Islet precursor cell (in vitro differentiated cells): ENCODE results near the gene NRL.

Experiments used
- DNase-seq: peaks from one replicate; pipeline ENCODE4 v3.0.0-alpha.2; 2018

The NRL gene

DNA sequence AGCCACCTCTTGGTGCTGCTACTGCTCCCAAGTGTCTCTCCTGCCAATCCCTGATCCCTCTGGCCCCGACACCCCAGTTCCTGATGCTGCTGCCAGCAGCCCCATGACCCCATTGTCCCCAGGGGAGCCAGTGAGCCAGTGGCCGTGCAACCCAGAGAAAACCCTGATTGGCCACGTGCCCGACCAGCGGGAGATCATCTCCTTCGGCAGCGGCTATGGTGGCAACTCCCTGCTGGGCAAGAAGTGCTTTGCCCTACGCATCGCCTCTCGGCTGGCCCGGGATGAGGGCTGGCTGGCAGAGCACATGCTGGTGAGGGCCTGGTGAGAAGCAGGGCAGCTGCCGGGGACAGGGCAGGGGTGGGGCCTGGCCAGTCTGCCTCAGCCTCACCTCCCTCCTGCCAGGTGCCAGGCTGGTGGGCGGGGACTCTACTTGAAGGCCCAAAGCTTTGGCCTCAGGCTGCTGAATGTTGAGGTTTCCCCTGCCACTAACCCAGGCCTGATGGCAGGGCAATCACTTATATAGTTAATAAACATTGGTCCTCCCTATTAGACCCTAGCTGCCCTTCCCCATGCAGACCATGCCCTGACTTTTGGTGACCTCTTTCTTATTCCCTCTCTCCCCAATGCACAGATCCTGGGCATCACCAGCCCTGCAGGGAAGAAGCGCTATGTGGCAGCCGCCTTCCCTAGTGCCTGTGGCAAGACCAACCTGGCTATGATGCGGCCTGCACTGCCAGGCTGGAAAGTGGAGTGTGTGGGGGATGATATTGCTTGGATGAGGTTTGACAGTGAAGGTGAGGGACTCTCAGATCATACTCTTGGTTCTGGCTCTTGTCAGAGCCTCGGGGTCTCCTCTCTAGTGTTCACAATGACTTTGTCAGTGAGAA lies 15.6 kb downstream of the NRL start:
- no peak for DNase-seq

GRCh38 chr14:24098229-24098926 lies 16.4 kb downstream of the NRL start:
- no peak for DNase-seq

DNA sequence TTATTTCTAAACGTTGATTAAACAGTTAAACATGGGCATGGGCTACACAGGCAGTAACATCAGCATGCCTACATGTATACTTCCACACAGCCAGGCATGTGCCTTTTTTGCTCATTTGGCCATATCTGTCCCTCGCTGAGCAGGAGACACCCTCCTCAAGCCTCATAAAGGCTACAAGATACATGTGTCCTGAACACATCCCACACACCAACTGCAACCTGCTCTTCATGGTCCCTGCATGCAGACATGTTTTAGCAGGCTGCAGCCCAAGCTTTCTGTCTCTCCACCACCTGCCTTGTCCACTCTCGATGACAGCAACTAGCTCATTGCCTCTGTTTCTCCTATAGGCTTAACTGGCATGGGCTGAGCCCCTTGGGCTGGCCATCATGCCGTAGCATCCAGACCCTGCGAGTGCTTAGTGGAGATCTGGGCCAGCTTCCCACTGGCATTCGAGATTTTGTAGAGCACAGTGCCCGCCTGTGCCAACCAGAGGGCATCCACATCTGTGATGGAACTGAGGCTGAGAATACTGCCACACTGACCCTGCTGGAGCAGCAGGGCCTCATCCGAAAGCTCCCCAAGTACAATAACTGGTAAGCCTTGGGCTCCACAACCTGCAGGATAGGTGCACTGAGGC lies 18.1 kb downstream of the NRL start:
- no peak for DNase-seq

GRCh38 chr14:24095271-24096068 lies 19.3 kb downstream of the NRL start:
- peak; percentile 84 for DNase-seq

- no peak for DNase-seq
These were observed 19.9 kb downstream of the NRL start for GRCh38 chr14:24094841-24095270.

GRCh38 chr14:24093901-24094840 lies 20.6 kb downstream of the NRL start, which contains the start of gene PCK2:
PCK2 (plus strand) TSS chr14:24094311; CDS start chr14:24094406, 95 bp downstream.
- peak; percentile 99 for DNase-seq

- DNase-seq = no peak
These were observed 21.4 kb downstream of the NRL start for GRCh38 chr14:24093207-24093900.

GRCh38 chr14:24092505-24093206 lies 22.1 kb downstream of the NRL start:
- no peak for DNase-seq

DNA sequence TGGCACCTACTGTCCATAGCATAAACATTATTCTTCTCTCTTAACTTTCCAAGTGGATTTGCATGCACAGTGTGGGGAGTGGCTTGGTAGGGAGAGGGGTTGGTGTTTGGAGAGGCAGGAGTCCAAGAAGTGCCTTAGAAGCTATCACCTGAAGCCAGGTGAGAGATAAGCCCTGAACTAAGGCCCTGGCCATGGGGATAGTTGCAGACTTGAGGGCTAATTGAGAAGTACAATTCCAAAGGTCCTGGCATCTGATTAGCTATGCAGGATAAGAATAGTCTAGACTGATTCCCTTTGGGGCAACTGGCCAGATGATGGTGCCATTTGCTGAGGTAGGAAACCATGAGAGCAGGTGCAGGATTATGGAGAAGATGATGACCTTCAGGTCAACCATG lies 22.6 kb downstream of the NRL start:
- DNase-seq = no peak

GRCh38 chr14:24089890-24090289 lies 24.9 kb downstream of the NRL start:
- DNase-seq = no peak

DNA sequence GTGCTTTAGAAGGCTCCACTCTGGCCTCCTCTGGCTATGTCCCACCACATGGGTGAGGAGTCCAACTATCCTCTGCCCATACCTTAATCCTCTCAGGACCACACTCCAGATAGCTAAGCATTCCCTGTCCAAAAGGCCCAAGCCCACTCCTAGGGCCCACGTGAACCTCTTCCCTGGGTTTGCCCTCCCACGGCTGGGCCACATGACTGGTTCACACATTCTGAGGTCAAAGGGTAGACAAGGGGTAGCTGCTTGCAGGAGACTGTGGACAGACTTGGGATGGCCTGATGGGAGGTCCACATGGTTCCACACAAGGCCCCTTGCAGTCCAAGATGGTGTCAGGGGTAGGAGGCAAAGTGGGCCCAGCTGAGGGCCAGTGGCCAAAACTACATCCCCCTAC lies 26.7 kb downstream of the NRL start:
- DNase-seq = no peak

DNA sequence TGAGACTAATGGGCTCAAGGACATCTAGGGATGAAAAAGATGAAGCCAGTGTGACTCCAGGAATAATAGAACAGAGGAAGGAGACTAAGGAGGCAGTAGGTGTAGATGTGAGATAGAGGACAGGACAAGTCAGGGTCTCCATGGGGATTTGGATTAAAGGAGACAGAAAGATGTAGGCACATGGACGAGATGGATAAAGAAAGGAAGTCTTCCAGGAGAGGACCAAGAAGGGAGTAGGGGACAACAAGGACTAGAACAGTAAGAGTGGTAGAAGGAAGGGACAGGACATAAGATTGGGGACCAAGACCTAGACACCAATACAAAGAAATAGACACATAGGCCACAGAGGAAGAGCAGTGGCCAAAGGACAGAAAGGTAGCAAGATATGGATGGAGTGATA lies 27.7 kb downstream of the NRL start:
- no peak for DNase-seq

- peak; percentile 47 for DNase-seq
These were observed 28.4 kb downstream of the NRL start for GRCh38 chr14:24086193-24086955.

- DNase-seq = no peak
These were observed 29.5 kb downstream of the NRL start for GRCh38 chr14:24085215-24085614.

- DNase-seq = no peak
These were observed 30.3 kb downstream of the NRL start for GRCh38 chr14:24084440-24084839.

DNA sequence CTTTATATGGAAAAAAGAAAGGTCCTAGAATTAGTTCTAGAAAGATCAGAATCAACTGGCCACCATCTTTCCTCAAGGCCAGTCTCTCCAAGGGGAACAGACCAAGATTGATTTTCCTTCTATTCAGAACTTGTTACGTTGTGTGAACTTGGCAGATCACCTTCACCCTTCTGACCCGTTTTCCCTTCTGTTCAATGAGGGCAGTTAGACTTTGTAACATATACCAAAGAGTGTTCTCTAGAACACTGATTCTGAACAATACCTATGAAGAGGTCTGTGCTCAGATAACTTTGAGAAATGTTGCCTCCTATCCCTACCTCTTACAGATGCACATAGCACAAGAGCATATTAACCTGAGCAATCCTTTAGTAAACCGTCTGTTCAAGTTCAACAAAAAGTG lies 31.3 kb downstream of the NRL start:
- no peak for DNase-seq

GRCh38 chr14:24082411-24083080 lies 32.2 kb downstream of the NRL start:
- no peak for DNase-seq

- DNase-seq = no peak
These were observed 33.0 kb downstream of the NRL start for GRCh38 chr14:24081739-24082211.
